HepG2 (cell line): Measurements from ENCODE around the gene ZFPM1. TPM values are rescaled to one million over a fixed set of nuclear protein-coding genes. Genes with fewer than 3 reads are reported as not detected.
A peak's percentile ranks its signal among the peaks of the same experiment; 100 is the strongest.

Experiments used
- ATAD3A ChIP-seq: sonication (generic); formaldehyde crosslinking; IDR thresholded peaks from 2 replicates; pipeline ENCODE4 v1.4.0; 2020; ENCODE audit warnings: missing genetic modification reagents
- ATF6 ChIP-seq: sonication (generic); formaldehyde crosslinking; conservative IDR thresholded peaks from 2 replicates; pipeline ENCODE4 v1.4.0; 2020; ENCODE audit warnings: missing genetic modification reagents
- CCAR2 ChIP-seq: fragments of 200-400 bp; formaldehyde crosslinking; optimal IDR thresholded peaks from 2 replicates; pipeline ENCODE3; 2018; ENCODE audit warnings: low read depth, mild to moderate bottlenecking, low read length, moderate library complexity
- ETV6 ChIP-seq: sonication (generic); formaldehyde crosslinking; conservative IDR thresholded peaks from 2 replicates; pipeline ENCODE4 v1.4.0; 2020; ENCODE audit warnings: missing genetic modification reagents
- GMEB1 ChIP-seq: sonication (generic); formaldehyde crosslinking; IDR thresholded peaks from 2 replicates; pipeline ENCODE4 v1.5.1; 2020; ENCODE audit warnings: missing genetic modification reagents, mild to moderate bottlenecking, borderline replicate concordance
- HINFP ChIP-seq: sonication (generic); formaldehyde crosslinking; IDR thresholded peaks from 2 replicates; pipeline ENCODE4 v1.4.0; 2020; ENCODE audit warnings: low read depth, mild to moderate bottlenecking, missing genetic modification reagents
- KDM2A ChIP-seq: sonication (generic); formaldehyde crosslinking; IDR thresholded peaks from 2 replicates; pipeline ENCODE4 v1.4.0; 2020; ENCODE audit warnings: low read depth, missing genetic modification reagents, borderline replicate concordance
- KDM5B ChIP-seq: sonication (generic); formaldehyde crosslinking; IDR thresholded peaks from 2 replicates; pipeline ENCODE4 v1.4.0; 2020; ENCODE audit warnings: missing genetic modification reagents, mild to moderate bottlenecking, borderline replicate concordance
- KMT2B ChIP-seq: IDR thresholded peaks from 2 replicates; pipeline ENCODE4 v1.6.1; 2016; ENCODE audit warnings: missing genetic modification reagents, missing compliant biosample characterization
- MED1 ChIP-seq: sonication (generic); formaldehyde crosslinking; IDR thresholded peaks from 2 replicates; pipeline ENCODE4 v1.4.0; 2020; ENCODE audit warnings: missing genetic modification reagents
- MNT ChIP-seq: fragments of 450-650 bp; IDR thresholded peaks from 2 replicates; pipeline ENCODE4 v1.6.1; 2016
- RBM39 ChIP-seq: fragments of 200-400 bp; formaldehyde crosslinking; IDR thresholded peaks from one replicate; pipeline ENCODE4 v1.6.1; 2018; ENCODE audit warnings: antibody characterized with exemption, mild to moderate bottlenecking, low read depth, low read length; ENCODE audit not compliant: poor library complexity, severe bottlenecking
- SAFB2 ChIP-seq: sonication (generic); formaldehyde crosslinking; IDR thresholded peaks from 2 replicates; pipeline ENCODE4 v1.5.1; 2020; ENCODE audit warnings: missing genetic modification reagents, low read depth, mild to moderate bottlenecking, borderline replicate concordance
- ZNF281 ChIP-seq: sonication (generic); formaldehyde crosslinking; IDR thresholded peaks from 2 replicates; pipeline ENCODE4 v1.4.0; 2020; ENCODE audit warnings: missing genetic modification reagents, borderline replicate concordance
- ZNF446 ChIP-seq: sonication (generic); formaldehyde crosslinking; IDR thresholded peaks from 2 replicates; pipeline ENCODE4 v1.5.0; 2020; ENCODE audit warnings: mild to moderate bottlenecking, missing genetic modification reagents
- ZNF451 ChIP-seq: sonication (generic); formaldehyde crosslinking; IDR thresholded peaks from 2 replicates; pipeline ENCODE4 v1.5.0; 2020; ENCODE audit warnings: mild to moderate bottlenecking, missing genetic modification reagents
- ZNF558 ChIP-seq: sonication (generic); formaldehyde crosslinking; IDR thresholded peaks from 2 replicates; pipeline ENCODE4 v1.9.0; 2022; ENCODE audit warnings: mild to moderate bottlenecking, missing genetic modification reagents, borderline replicate concordance
- ZNF644 ChIP-seq: IDR thresholded peaks from 2 replicates; pipeline ENCODE4 v1.6.1; 2016; ENCODE audit warnings: low read depth
- ZSCAN12 ChIP-seq: sonication (generic); formaldehyde crosslinking; IDR thresholded peaks from 2 replicates; pipeline ENCODE4 v1.9.0; 2021; ENCODE audit warnings: mild to moderate bottlenecking, missing genetic modification reagents
- polyA plus RNA-seq, 8 experiments: library from polyadenylated mRNA; depleted of rRNA in 3 of 8; stranded (reverse) in 7 of 8; unstranded in 1 of 8; fragments of >200 nt; fragmentation: Illumina TruSeq in 4 of 8; extraction: Trizol in 4 of 8; gene quantifications; 2 replicates each; pipeline versions ENCODE4 v1.2.1 to v1.2.3, GENCODE V29; 2011 to 2016; ENCODE audit warnings: low read depth in 4 of 8, missing spikeins in 1 of 8, mixed read lengths in 1 of 8; ENCODE audit not compliant: insufficient read depth in 1 of 8
- total RNA-seq, 5 experiments: library from RNA; depleted of rRNA; stranded (reverse); fragments of >200 nt; fragmentation: Illumina TruSeq; extraction: Trizol; gene quantifications; 2 replicates each; pipeline ENCODE4 v1.2.3, GENCODE V29; 2016; ENCODE audit warnings: low read depth in 1 of 5

The ZFPM1 gene
- total and polyA plus RNA-seq, 2 of the 13 experiments (the other 11 are each of a cell fraction or from before 2014, with no cell fraction given): 1.3 to 3.8 TPM

GRCh38 chr16:88452482-88453216 lies 431 bp upstream of the ZFPM1 start (continued):
- TF ChIP-seq ETV6 (CRISPR knock-in tag): 0 out of 2 replicates have a peak, but pooled peaks have one; percentile 35
- peak; percentile 39; the same call in 1 of the 2 replicates for TF ChIP-seq HINFP (CRISPR knock-in tag)
- peak; percentile 94 for TF ChIP-seq SAFB2 (CRISPR knock-in tag)
- peak; percentile 77 for TF ChIP-seq MED1 (CRISPR knock-in tag)
- no peak for TF ChIP-seq ATF6 (CRISPR knock-in tag)
- TF ChIP-seq KDM5B (CRISPR knock-in tag): peak; percentile 99
- peak; percentile 48; the same call in 1 of the 2 replicates for TF ChIP-seq ZNF558 (CRISPR knock-in tag)
- peak; percentile 83 for TF ChIP-seq KDM2A
- TF ChIP-seq ZNF446 (CRISPR knock-in tag): 0 out of 2 replicates have a peak, but pooled peaks have one; percentile 37
- TF ChIP-seq KMT2B (CRISPR knock-in tag): peak; percentile 79
- no peak for TF ChIP-seq ZNF644 (CRISPR knock-in tag)
- peak; percentile 83; the same call in 1 of the 2 replicates for TF ChIP-seq ZNF281 (CRISPR knock-in tag)
- no peak for TF ChIP-seq ATAD3A (CRISPR knock-in tag)
- peak; percentile 81 for TF ChIP-seq GMEB1 (CRISPR knock-in tag)
- TF ChIP-seq MNT: peak; percentile 76
- peak; percentile 76 for TF ChIP-seq RBM39
- TF ChIP-seq CCAR2: no peak
- peak; percentile 94; the same call in 1 of the 2 replicates for TF ChIP-seq ZSCAN12 (CRISPR knock-in tag)
- peak; percentile 91 for TF ChIP-seq ZNF451
